HG03575 (cell line): Measurements from ENCODE around the gene PLEKHA5.
"Not testable (repeated sequence)": the region's sequence is repeated elsewhere in the genome, so short reads cannot be mapped to it uniquely, and the experiment has no call there.

Source experiments
- ATAC-seq: cut with Tn5 transposase; IDR thresholded peaks from one replicate; pipeline ENCODE4 v1.9.1; 2021; ENCODE audit not compliant: unreplicated experiment, insufficient number of reproducible peaks, low FRiP score; ENCODE audit errors: extremely low read depth

PLEKHA5 gene

GRCh38 chr12:19129486-19130223 is at the start of gene PLEKHA5:
PLEKHA5 (plus strand) TSS chr12:19129733; CDS start chr12:19129800, 67 bp downstream.
- ATAC-seq: no peak

DNA sequence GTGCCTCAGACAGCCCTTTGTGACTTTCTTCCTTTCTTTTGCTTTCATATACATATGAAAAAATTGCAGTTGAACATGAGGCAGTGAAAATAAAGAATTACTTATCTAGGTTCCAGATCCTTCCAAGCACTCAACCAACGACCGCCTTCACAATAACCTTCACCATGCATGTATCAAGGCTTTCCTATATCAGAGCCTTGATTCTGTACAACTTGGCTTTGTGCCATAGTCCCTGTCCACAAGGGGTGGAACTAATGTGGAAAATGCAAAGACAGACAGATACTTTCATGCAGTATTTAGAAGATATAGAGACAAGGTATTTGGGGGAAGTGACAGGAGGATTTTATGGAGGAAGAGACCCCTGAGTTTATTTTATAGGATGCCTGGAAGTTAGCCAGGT is 48.6 kb upstream of the PLEKHA5 start:
- no peak for ATAC-seq

DNA sequence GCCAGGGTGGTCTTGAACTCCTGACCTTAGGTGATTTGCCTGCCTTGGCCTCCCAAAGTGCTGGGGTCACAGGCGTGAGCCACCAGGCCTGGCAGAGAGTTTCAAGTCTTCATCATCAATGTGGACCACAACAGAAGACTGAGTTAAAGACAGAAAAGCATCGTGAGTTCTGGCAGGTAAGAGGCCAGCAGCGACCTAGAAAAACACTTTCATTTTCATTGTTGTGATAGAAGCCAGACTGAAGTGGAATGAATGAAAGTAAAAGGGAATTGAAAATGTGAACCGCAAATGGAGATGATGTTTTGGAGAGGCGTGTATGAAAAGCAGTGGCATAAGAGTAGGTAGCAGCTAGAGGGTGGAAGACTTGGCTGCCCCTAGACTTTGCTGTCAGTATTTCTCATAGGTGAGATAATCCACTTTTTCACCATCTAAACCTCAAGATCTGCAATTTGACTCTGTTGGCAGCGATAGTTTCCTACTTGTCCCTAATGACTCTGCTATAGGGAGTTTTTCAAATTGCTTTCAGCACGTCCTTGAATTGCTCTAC is 47.1 kb upstream of the PLEKHA5 start:
- no peak for ATAC-seq

DNA sequence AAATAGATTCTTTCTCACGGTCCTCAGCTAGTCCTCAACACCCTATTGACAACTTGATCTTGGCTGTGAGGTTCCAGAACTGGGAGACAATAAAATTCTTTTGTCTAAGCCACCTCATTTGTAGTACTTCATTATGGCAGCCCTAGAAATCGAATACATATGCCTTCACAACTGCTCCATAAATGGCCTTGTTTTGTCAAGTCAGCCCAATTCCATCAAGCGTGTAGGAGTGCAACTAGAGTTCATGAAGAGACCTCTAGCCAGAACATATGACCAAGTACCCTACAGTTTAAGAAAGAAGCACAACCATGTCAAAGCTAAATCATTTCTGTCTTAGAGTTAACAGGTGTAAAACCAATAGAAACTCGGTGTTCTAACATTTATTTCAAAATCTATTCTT is 45.0 kb upstream of the PLEKHA5 start:
- no peak for ATAC-seq

- no peak for ATAC-seq
Measured at GRCh38 chr12:19085090-19085489, 44.4 kb upstream of the PLEKHA5 start.

DNA sequence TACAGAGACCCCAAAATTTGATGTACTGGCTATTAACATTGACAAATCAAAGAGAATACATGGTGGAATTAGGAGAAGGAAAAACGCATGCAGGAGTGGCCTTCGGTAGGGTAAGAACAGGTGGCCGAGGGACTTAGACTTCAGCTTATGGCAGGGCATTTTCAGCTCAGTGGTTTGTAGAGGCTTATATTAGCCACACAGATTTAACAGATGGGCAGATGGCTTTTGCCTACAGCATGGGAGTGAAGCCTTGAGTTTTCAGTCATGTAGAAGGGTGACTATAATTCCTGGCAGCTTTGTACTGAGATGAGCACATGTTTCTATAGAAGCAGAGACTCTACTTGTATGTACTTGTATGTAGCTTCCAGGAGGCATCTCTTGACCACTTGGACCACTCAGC is 40.9 kb upstream of the PLEKHA5 start:
- no peak for ATAC-seq

DNA sequence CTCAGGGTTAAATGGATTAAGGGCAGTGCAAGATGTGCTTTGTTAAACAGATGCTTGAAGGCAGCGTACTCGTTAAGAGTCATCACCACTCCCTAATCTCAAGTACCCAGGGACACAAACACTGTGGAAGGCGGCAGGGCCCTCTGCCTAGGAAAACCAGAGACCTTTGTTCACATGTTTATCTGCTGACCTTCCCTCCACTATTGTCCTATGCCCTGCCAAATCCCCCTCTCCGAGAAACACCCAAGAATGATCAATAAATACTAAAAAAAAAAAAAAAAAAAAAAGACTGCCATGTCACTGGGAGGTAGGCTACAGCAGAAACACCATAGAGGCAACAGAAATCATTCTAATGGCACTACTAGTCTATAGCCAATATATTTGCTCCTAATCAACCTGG is 37.1 kb upstream of the PLEKHA5 start:
- not testable (repeated sequence) for ATAC-seq

DNA sequence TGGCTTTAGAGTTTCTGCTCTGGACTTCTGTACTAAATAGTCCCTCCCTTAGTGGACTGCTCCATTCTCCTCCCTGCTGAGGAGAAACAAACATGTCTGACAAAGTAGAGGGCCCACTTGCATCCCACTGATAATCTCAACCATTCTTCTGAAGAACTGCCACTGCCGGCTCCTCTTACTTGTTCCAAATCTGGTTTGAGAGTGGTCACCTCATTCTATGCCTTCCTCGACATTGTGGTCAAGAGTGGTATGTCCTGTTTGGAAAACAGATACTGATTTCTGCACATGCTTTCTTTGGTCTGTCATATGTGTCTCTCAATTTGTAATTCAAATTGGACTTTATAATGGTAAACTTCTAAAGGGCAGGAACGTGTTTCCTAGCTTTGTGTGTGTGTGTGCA is 36.3 kb upstream of the PLEKHA5 start:
- no peak for ATAC-seq

GRCh38 chr12:19095331-19095730 is 34.2 kb upstream of the PLEKHA5 start:
- ATAC-seq: no peak

- no peak for ATAC-seq
Measured at GRCh38 chr12:19095756-19096480, 33.6 kb upstream of the PLEKHA5 start.

DNA sequence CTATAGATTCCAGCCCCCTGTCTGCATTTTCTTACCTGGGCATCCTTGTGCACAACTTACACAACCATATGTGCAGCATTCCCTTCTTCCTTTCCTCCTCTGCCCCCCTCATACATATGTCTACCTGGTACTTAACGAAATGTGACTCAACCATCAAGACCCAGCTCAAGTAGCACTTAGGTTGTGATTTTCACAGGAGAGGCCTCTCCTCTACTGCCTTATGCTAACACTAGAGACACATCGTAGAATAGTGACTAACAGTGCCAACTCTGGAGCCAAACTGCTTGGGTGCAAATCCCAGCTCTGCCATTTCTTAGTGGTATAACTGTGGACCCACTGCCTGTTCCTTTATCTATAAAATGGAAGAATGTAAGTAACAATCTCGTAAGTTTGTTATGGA is 24.1 kb upstream of the PLEKHA5 start:
- no peak for ATAC-seq

DNA sequence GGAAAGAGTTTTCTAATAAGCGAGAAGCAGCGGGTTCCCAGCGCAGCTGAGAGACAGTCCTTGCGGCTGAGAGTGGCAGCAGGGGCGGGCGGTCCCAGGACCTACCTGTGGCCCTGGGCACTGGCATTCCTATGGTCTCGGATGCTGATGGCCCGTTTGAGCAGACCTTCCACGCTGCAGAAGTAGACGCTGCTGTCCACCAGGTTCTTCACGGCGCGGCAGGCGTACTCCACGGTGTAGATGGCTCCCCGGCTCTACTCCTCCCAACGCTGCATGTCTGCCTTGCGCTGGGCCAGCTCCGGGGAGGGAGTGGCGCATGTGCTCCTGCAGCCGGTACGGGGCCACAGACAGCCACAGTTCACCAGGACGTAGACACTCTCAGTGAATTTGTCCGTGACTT is 21.8 kb upstream of the PLEKHA5 start:
- no peak for ATAC-seq

DNA sequence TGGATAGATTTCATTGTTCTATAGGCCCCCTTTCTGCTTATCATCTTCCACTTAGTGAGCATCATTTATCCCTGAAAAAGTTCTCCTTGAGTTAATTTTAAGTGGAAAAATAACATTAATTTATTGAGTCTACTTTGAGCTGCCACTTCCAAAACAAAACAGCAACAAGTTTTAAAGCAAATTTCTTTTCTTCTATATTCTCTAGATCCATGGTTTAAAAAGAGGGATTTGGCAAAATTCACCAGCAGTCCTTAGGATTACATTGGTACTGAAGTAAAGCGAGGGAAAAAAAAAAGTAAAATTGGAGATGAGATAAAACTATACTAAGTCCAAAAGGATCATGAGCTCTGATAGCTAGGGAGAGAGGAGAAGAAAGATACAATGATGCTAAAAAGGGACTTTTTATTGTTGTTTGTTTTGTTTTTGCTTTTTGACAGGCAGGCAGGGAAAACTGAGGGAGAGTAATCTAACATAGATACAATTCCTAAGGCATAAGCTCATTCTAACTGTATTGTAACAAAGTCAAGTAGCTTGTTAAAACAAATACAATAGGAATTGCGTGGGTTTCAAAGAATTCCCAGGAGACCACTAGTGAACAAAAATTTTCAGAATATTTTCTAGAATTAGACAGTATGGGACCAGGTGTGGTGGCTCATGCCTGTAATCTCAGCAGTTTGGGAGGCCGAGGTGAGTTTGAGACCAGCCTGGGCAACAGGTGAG is 19.2 kb upstream of the PLEKHA5 start:
- no peak for ATAC-seq

- ATAC-seq: no peak
Measured at GRCh38 chr12:19113464-19113863, 16.1 kb upstream of the PLEKHA5 start.

- ATAC-seq: no peak
Measured at GRCh38 chr12:19115285-19115684, 14.2 kb upstream of the PLEKHA5 start.

- ATAC-seq: no peak
Measured at GRCh38 chr12:19119440-19119839, 10.1 kb upstream of the PLEKHA5 start.

- no peak for ATAC-seq
Measured at GRCh38 chr12:19120795-19121194, 8.7 kb upstream of the PLEKHA5 start.

DNA sequence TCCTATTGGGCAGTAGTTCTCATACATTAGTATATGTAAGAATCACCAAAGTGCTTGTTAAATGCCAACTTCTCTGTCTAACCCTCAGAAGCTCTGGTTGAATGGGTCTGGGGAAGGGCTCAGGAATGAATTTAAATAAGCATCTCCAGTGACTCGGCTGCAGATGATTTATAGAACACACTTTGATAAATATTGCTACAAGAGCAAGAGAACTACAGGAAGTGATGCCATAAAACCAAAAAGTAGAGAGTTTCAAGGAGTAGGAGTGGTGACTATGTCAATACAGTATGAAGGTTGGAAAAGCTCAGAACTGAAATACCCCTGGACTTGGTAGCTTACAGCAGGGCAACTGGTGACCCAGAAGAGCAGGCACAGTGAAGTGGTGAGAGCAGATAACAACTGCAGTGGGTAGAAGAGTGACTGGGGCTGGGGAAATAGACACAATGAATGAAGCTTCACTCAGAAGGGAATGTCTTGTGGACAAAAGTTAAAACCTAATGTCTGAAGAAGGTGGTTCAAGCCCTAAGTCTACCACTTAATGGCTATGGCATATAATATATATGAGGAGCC is 8.0 kb upstream of the PLEKHA5 start:
- no peak for ATAC-seq

DNA sequence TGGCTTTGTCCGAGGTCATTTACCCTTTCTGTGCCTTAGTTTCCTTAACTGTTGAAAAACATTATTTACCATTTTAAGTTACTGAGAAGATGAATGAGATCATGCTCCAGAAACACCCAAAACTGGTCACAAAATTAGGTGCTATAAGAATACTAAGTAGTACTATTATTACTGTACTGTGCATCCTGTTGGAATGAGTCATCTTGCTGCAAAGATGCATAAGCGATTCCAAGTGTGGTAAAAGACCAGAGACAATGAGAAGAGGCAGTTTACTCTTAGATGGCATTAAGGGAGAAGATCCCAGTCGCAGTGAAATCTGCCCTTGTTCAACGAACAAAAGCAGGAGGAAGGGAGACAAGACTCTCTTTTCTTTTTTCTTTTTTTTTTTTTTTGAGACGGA is 4.2 kb upstream of the PLEKHA5 start:
- ATAC-seq: no peak
